Right lobe of liver (tissue), 4 donors: Measurements from ENCODE around the gene SEBOX.

Source experiments
- POLR2A ChIP-seq: fragments of 450-650 bp; IDR thresholded peaks from one replicate; pipeline ENCODE4 v1.6.1; 2017; ENCODE audit warnings: antibody characterized with exemption, mild to moderate bottlenecking
- TF ChIP-seq, protein P1 (sequence below), 4 donors: fragments of 200-600 bp in 3 of 4; fragments of 450-650 bp in 1 of 4; IDR thresholded peaks; one replicate each; pipeline versions ENCODE4 v1.5.1 to v1.8.0; 2016 to 2022; ENCODE audit warnings: antibody characterized with exemption in 4 of 4, mild to moderate bottlenecking in 2 of 4
- donor health status: DM: no; HTN: no; CAD: no.
- donor health status: DM: no; HTN: no; CAD: no.
- donor health status: DM: no; HTN: yes; CAD: no.

DNA sequence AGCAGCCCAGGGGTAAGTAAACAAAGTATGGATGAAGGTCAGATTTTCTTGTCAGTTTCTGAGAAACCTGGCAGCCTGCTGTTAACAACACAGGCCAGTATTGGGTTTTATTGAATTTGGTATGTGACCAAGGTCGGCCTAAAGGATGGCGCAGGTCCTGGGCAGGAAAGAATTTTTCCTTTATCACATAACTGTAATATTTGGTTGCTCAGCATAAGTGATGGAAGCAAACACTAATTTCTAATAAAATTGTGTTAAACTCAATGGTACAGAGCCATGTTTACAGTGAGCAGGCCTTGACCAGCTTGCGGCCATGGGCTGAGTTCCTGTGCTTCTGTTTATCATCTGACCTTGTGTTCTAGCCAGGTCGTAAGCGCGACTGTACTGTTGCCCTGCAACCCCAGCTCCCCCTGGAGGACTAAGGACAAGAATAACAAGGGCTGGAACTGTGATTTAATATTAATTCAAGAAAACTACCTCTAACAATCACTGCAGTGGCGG lies 18.2 kb downstream of the SEBOX start:
- TF ChIP-seq POLR2A, result no peak
- TF ChIP-seq, protein P1, sequence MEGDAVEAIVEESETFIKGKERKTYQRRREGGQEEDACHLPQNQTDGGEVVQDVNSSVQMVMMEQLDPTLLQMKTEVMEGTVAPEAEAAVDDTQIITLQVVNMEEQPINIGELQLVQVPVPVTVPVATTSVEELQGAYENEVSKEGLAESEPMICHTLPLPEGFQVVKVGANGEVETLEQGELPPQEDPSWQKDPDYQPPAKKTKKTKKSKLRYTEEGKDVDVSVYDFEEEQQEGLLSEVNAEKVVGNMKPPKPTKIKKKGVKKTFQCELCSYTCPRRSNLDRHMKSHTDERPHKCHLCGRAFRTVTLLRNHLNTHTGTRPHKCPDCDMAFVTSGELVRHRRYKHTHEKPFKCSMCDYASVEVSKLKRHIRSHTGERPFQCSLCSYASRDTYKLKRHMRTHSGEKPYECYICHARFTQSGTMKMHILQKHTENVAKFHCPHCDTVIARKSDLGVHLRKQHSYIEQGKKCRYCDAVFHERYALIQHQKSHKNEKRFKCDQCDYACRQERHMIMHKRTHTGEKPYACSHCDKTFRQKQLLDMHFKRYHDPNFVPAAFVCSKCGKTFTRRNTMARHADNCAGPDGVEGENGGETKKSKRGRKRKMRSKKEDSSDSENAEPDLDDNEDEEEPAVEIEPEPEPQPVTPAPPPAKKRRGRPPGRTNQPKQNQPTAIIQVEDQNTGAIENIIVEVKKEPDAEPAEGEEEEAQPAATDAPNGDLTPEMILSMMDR (IDR thresholded peaks at IDR 0.05), result peak; percentile 46 to 65 (median 61)
